ENCODE results near the gene PDYN.

The PDYN gene

DNA sequence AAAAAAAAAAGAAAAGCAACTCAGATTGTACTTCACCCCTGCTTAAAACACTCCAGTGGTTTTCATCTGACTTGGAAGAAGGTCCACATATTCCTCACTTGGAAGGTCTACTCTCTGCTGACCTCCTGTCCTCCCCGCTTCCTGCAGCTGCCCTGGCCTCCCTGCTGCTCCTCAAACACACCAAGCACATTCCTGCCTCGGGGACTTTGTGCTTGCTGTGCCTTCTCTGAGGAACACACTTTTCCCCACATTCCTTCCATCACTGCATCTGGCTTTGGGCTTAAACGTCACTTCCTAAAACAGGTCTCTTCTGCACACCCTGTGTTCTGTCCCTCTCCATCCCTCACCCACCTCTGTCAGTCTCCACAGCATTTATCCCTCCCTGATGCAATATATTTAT, 4.9 kb upstream of the PDYN start:
- H3K27me3 ChIP-seq (ENCODE audit: insufficient read depth, low read depth), result no peaks in the 10 kb centered on the region

DNA sequence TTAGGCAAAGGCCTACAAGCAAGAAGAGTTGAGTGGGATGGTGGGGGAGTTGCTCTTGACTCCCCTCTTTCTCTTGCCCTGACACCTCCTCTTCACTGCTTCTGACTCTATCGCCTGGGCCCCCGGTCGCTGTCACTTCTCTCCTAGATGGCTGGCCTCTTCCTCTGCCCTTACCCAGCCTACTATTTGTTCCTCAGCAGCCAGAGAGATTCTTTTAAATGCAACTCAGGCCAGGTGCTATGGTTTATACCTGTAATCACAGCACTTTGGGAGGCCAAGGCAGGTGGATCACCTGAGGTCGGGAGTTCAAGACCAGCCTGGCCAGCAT, 4.3 kb upstream of the PDYN start:
- TF ChIP-seq, protein P1, sequence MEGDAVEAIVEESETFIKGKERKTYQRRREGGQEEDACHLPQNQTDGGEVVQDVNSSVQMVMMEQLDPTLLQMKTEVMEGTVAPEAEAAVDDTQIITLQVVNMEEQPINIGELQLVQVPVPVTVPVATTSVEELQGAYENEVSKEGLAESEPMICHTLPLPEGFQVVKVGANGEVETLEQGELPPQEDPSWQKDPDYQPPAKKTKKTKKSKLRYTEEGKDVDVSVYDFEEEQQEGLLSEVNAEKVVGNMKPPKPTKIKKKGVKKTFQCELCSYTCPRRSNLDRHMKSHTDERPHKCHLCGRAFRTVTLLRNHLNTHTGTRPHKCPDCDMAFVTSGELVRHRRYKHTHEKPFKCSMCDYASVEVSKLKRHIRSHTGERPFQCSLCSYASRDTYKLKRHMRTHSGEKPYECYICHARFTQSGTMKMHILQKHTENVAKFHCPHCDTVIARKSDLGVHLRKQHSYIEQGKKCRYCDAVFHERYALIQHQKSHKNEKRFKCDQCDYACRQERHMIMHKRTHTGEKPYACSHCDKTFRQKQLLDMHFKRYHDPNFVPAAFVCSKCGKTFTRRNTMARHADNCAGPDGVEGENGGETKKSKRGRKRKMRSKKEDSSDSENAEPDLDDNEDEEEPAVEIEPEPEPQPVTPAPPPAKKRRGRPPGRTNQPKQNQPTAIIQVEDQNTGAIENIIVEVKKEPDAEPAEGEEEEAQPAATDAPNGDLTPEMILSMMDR (conservative IDR thresholded peaks at IDR 0.05; ENCODE audit: low read depth, low read length), result no peak
- no peak overlapping the region for H3K27ac ChIP-seq
- no peaks in the 10 kb centered on the region for H3K27me3 ChIP-seq (ENCODE audit: insufficient read depth, low read depth)
- no peaks in the 10 kb centered on the region for H3K79me2 ChIP-seq (ENCODE audit: insufficient read depth, low read depth)
- no peak overlapping the region for H3K4me2 ChIP-seq
- H4K20me1 ChIP-seq (ENCODE audit: insufficient read depth), result no peaks in the 10 kb centered on the region
- no peaks in the 10 kb centered on the region for H3K4me1 ChIP-seq (ENCODE audit: low read depth, poor library complexity, severe bottlenecking)
- no peak overlapping the region for H2AFZ ChIP-seq (ENCODE audit: low read depth)
- no peaks in the 10 kb centered on the region for H3K36me3 ChIP-seq (ENCODE audit: insufficient read depth)
- H3K4me3 ChIP-seq (IDR thresholded peaks at IDR 0.05; ENCODE audit: insufficient read depth, low read depth, low read length), result no peak overlapping the region
- H3K9ac ChIP-seq, result no peak overlapping the region

More for the DNA sequence above, 4.9 kb upstream of the PDYN start:
- Histone ChIP-seq H3K4me3 (IDR thresholded peaks at IDR 0.05; ENCODE audit: insufficient read depth, low read depth, low read length) (no peak overlapping the region), H3K36me3 (ENCODE audit: insufficient read depth) (no peaks in the 10 kb centered on the region), H3K79me2 (ENCODE audit: insufficient read depth, low read depth) (no peaks in the 10 kb centered on the region), H3K4me1 (ENCODE audit: low read depth, poor library complexity, severe bottlenecking) (no peaks in the 10 kb centered on the region), H3K4me2 (no peak overlapping the region), H3K27ac (no peak overlapping the region), H2AFZ (ENCODE audit: low read depth) (no peak overlapping the region), H3K9ac (no peak overlapping the region), H4K20me1 (ENCODE audit: insufficient read depth) (no peaks in the 10 kb centered on the region)
- TF ChIP-seq, protein P1 (conservative IDR thresholded peaks at IDR 0.05; ENCODE audit: low read depth, low read length), result no peak

DNA sequence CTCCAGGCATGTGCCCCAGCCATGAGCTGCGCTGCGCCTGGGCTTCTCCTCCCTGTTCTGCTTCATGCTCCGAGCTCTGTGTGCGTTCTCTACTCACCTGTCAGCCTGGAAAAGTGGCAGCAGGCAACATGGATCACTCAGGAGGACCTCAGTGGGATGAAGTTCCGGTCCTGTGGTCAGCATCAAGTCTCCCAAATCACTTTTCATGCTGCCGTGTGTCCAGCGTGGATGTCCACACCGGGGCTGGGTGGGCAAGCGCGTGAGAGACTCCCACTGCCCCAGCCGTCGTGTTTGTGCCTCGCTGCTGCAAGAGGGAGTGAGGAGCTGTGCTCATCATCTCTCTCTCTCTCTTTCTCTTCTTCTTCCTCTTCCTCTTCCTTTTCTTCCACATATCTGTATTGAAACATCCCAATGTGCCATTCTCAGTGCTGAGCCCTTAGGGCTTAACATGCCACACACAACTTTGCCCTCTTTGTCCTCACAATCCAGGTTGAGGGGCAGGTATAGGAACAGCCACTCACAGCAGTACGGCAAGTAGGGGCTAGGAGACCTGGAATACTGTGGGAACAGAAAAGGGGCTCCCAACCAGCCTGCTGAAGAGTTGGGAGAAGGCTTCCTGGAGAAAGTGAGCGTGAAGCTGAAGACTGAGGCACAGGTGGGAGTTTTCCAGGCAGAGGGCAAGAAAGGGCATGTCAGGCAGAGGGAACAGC, 3.8 kb upstream of the PDYN start:
- H3K27ac ChIP-seq, result no peak overlapping the region
- H3K4me3 ChIP-seq (IDR thresholded peaks at IDR 0.05; ENCODE audit: insufficient read depth, low read depth, low read length), result no peak overlapping the region
- TF ChIP-seq, protein P1 (conservative IDR thresholded peaks at IDR 0.05; ENCODE audit: low read depth, low read length), result no peak
- H4K20me1 ChIP-seq (ENCODE audit: insufficient read depth), result no peaks in the 10 kb centered on the region
- H3K79me2 ChIP-seq (ENCODE audit: insufficient read depth, low read depth), result no peaks in the 10 kb centered on the region
- H3K36me3 ChIP-seq (ENCODE audit: insufficient read depth), result no peaks in the 10 kb centered on the region
- no peak overlapping the region for H2AFZ ChIP-seq (ENCODE audit: low read depth)
- H3K9ac ChIP-seq, result no peak overlapping the region
- H3K4me1 ChIP-seq (ENCODE audit: low read depth, poor library complexity, severe bottlenecking), result no peaks in the 10 kb centered on the region
- H3K27me3 ChIP-seq (ENCODE audit: insufficient read depth, low read depth), result no peaks in the 10 kb centered on the region
- H3K4me2 ChIP-seq, result no peak overlapping the region

DNA sequence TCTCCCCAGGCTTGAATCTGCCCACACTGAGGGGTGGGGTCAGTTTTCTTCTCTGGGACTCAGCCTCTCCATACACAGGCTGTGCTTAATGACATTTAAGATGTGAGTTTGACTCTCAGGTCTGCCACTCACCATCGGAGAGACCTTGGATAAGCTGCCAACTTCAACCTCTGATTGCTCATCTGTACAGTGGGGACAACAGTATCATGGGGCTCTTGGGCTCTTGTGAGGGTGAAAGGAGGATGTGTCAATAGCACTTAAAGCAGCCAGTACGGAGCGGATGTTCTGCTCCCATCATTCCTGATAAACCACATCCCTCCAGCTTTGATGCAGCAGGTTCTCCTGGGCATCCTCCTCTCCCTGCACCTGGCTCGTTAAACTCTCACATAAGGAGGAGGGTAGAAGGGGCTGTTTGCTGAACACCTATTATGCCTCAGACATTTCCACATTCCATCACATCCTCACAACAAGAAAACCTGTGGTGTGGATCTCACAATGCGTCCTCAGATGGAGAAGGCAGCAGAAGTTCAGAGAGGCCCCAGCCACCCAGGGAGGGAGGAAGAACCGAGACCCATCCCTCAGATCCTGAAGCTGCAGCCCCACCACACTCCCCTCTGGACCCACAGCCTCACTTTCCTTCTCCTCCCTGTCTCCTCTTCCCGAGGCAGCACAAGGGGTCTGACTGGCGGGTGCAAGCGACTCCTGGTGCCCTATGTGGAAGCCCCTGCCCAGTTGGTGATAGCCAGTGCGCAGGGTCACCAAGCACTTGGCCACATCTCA, 1.9 kb upstream of the PDYN start:
- no peak overlapping the region for H3K9ac ChIP-seq
- TF ChIP-seq, protein P1 (conservative IDR thresholded peaks at IDR 0.05; ENCODE audit: low read depth, low read length), result no peak
- no peak overlapping the region for H3K4me2 ChIP-seq
- H3K36me3 ChIP-seq (ENCODE audit: insufficient read depth), result no peaks in the 10 kb centered on the region
- H3K79me2 ChIP-seq (ENCODE audit: insufficient read depth, low read depth), result no peaks in the 10 kb centered on the region
- H2AFZ ChIP-seq (ENCODE audit: low read depth), result no peak overlapping the region
- no peaks in the 10 kb centered on the region for H4K20me1 ChIP-seq (ENCODE audit: insufficient read depth)
- no peak overlapping the region for H3K27ac ChIP-seq
- H3K27me3 ChIP-seq (ENCODE audit: insufficient read depth, low read depth), result no peaks in the 10 kb centered on the region
- no peaks in the 10 kb centered on the region for H3K4me1 ChIP-seq (ENCODE audit: low read depth, poor library complexity, severe bottlenecking)
- H3K4me3 ChIP-seq (IDR thresholded peaks at IDR 0.05; ENCODE audit: insufficient read depth, low read depth, low read length), result no peak overlapping the region
